Measurements from ENCODE around the gene HP.

DNA sequence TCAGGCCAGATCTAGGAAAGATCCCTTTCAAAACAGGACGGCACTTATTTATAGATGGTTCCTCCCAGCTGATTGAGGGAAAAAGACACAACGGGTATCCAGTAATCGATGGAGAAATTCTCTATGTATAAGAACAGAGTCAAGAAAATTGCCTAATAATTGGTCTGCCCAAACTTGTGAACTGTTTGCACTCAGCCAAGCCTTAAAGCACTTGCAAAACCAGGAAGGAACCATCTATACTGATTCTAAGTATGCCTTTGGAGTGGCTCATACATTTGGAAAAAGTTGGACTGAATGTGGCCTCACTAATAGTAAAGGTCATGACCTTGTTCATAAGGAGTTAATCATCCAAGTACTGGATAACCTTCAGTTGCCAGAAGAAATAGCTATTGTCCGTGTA is 14.6 kb downstream of the HP start:
- TF ChIP-seq CTCF (IDR thresholded peaks at IDR 0.05; ENCODE audit: insufficient read depth, low read length) (no peak), GABPA (IDR thresholded peaks at IDR 0.05; ENCODE audit: low read depth) (no peak), REST (IDR thresholded peaks at IDR 0.05; ENCODE audit: insufficient replicate concordance, low read depth) (no peak), POLR2AphosphoS5 (IDR thresholded peaks at IDR 0.05; ENCODE audit: low read depth) (no peak)

All from HL-60 (cell line).